K562 (cell line): ENCODE measurements around the gene MYCL. TPM values are rescaled to one million over a fixed set of nuclear protein-coding genes. Genes with fewer than 3 reads are reported as not detected.

Experiments used
- ATAC-seq: fragments of 200-7000 bp; cut with Tn5 transposase; 3 replicates; pipeline ENCODE4 v1.9.1; 2020; ENCODE audit warnings: moderate library complexity
- BruUV-seq: library from RNA; stranded (reverse); fragments of 400-500 nt; replicated peaks from 2 replicates; lab custom pipeline; 2021; lab: Mats Ljungman, UMichigan
- CTCF ChIA-PET: fragments of 300-600 bp; formaldehyde crosslinking; extraction: SDS; loops from one replicate; lab custom pipeline; 2021; ENCODE audit warnings: low intra/inter-chr PET ratio; lab: Yijun Ruan, JAX
- POLR2A ChIA-PET: fragments of 300-600, 350-650 bp; sonication (Branson Sonifier 250); formaldehyde crosslinking; extraction: SDS; loops from one replicate; lab custom pipeline; 2021; ENCODE audit warnings: antibody characterized with exemption, inconsistent platforms; lab: Yijun Ruan, JAX
- DNase-seq, 4 experiments: peaks; one replicate each; pipeline versions ENCODE4 v3.0.0 to v3.0.0-alpha.2; 2011 to 2018; ENCODE audit warnings: low spot score in 3 of 4, mixed read lengths in 3 of 4; ENCODE audit errors: extremely low read depth in 1 of 4
- FAIRE-seq: peaks from 2 replicates; lab custom pipeline; 2011; peaks lifted over from hg19 to GRCh38; lab: Jason Lieb, UNC
- H2AFZ ChIP-seq: 2 replicates; pipeline ENCODE4 v1.6.0; 2011; ENCODE audit warnings: low read depth, low read length, control low read depth, inconsistent platforms
- H3K27ac ChIP-seq: fragments of 200-600 bp; 3 replicates; pipeline ENCODE4 v1.8.0; 2011; ENCODE audit warnings: low read depth, mild to moderate bottlenecking, control low read depth, inconsistent platforms, low read length, moderate library complexity, mixed read lengths; ENCODE audit errors: extremely low read depth
- H3K27me3 ChIP-seq, 2 experiments: fragments of 300-600 bp in 1 of 2; 2 replicates in 1 of 2; 3 replicates in 1 of 2; pipeline versions ENCODE4 v1.6.0 to v1.8.0; 2011; ENCODE audit warnings: inconsistent platforms in 2 of 2, low read length in 2 of 2, mild to moderate bottlenecking in 1 of 2, mixed read lengths in 1 of 2, moderate library complexity in 1 of 2; ENCODE audit not compliant: control insufficient read depth in 2 of 2, insufficient read depth in 2 of 2
- H3K36me3 ChIP-seq: fragments of 300-600 bp; 3 replicates; pipeline ENCODE4 v1.8.0; 2011; ENCODE audit warnings: mild to moderate bottlenecking, low read length, inconsistent platforms; ENCODE audit not compliant: control insufficient read depth, insufficient read depth
- H3K4me1 ChIP-seq, 2 experiments: fragments of 200-600 bp in 1 of 2; replicated peaks in 1 of 2; 2 replicates in 1 of 2; 3 replicates in 1 of 2; pipeline versions ENCODE4 v1.5.1 to v1.8.0; 2011; ENCODE audit warnings: inconsistent platforms in 2 of 2, low read length in 2 of 2, mild to moderate bottlenecking in 1 of 2, mixed read lengths in 1 of 2, moderate library complexity in 1 of 2; ENCODE audit not compliant: control insufficient read depth in 2 of 2, insufficient read depth in 2 of 2
- H3K4me2 ChIP-seq: 2 replicates; pipeline ENCODE4 v1.6.1; 2011; ENCODE audit warnings: low read length, control low read depth, inconsistent platforms, mixed read lengths; ENCODE audit not compliant: insufficient read depth
- H3K4me3 ChIP-seq: fragments of 200-600 bp; sonication (generic), shearing (Covaris generic); 2 replicates; pipeline ENCODE4 v1.5.1; 2016; ENCODE audit warnings: control low read depth, inconsistent platforms
- H3K79me2 ChIP-seq: fragments of 200-600 bp; 3 replicates; pipeline ENCODE4 v1.8.0; 2011; ENCODE audit warnings: low read length, inconsistent platforms; ENCODE audit not compliant: control insufficient read depth, insufficient read depth
- H3K9ac ChIP-seq, 2 experiments: 2 replicates each; pipeline versions ENCODE4 v1.6.0 to v1.6.1; 2011; ENCODE audit warnings: low read depth in 2 of 2, low read length in 2 of 2, control low read depth in 1 of 2, inconsistent platforms in 1 of 2, mild to moderate bottlenecking in 1 of 2, mixed read lengths in 1 of 2; ENCODE audit not compliant: insufficient read depth in 1 of 2
- H3K9me1 ChIP-seq: one replicate; pipeline ENCODE4 v1.6.0; 2011; ENCODE audit warnings: inconsistent platforms, mild to moderate bottlenecking, low read length, moderate library complexity; ENCODE audit not compliant: control insufficient read depth, insufficient read depth
- H3K9me3 ChIP-seq: replicated peaks from 2 replicates; pipeline ENCODE4 v1.5.1; 2011; ENCODE audit warnings: low read depth, low read length, inconsistent platforms; ENCODE audit not compliant: control insufficient read depth, insufficient read depth
- H4K20me1 ChIP-seq: replicated peaks from 2 replicates; pipeline ENCODE4 v1.6.1; 2011; ENCODE audit warnings: low read length, inconsistent platforms, mixed read lengths; ENCODE audit not compliant: control insufficient read depth, insufficient read depth
- ASH1L ChIP-seq: fragments of 450-650 bp; IDR thresholded peaks from 2 replicates; pipeline ENCODE4 v1.6.1; 2018; ENCODE audit warnings: borderline replicate concordance, mild to moderate bottlenecking, low read depth; ENCODE audit not compliant: partially characterized antibody
- BRD4 ChIP-seq: fragments of 200-600 bp; sonication (generic); IDR thresholded peaks from 2 replicates; pipeline ENCODE4 v1.6.1; 2017; ENCODE audit warnings: inconsistent platforms
- CBX8 ChIP-seq: fragments of 200-600 bp; sonication (generic); IDR thresholded peaks from 2 replicates; pipeline ENCODE4 v1.6.1; 2012; ENCODE audit warnings: borderline replicate concordance, mixed run types, low read depth, mild to moderate bottlenecking, moderate library complexity, mixed read lengths, low read length, control low read depth, inconsistent platforms; ENCODE audit not compliant: poor library complexity, severe bottlenecking; ENCODE audit errors: extremely low read depth
- MAFF ChIP-seq: IDR thresholded peaks from 2 replicates; pipeline ENCODE4 v1.6.1; 2012; ENCODE audit warnings: low read length, improper control_type of control experiment
- NELFE ChIP-seq: IDR thresholded peaks from 2 replicates; pipeline ENCODE4 v1.6.1; 2011; ENCODE audit warnings: mild to moderate bottlenecking; ENCODE audit not compliant: insufficient read depth, insufficient read length
- RCOR1 ChIP-seq, 2 experiments: IDR thresholded peaks; 2 replicates each; pipeline ENCODE4 v1.6.1; 2012; ENCODE audit warnings: low read depth in 2 of 2, low read length in 2 of 2, borderline replicate concordance in 1 of 2, improper control_type of control experiment in 1 of 2
- SAP30 ChIP-seq: fragments of 200-600 bp; sonication (generic); IDR thresholded peaks from 2 replicates; pipeline ENCODE4 v1.6.1; 2012; ENCODE audit warnings: borderline replicate concordance, low read depth, mild to moderate bottlenecking, moderate library complexity, low read length, control low read depth, inconsistent platforms; ENCODE audit not compliant: insufficient read depth, poor library complexity, severe bottlenecking
- TBP ChIP-seq: optimal IDR thresholded peaks from 2 replicates; pipeline ENCODE3; 2011; ENCODE audit warnings: low read depth, low read length, improper control_type of control experiment
- WGBS: fragments of 100-300 bp; shearing (Covaris generic); methylation state at CpG from one replicate; pipeline ENCODE4 v1.1.6; 2016; ENCODE audit warnings: low coverage, mixed read lengths; ENCODE audit not compliant: insufficient coverage; ENCODE audit errors: missing lambda C conversion rate; 5-methylcytosine and 5-hydroxymethylcytosine counted together
- in situ Hi-C: fragments of 300-500 bp; cut with MboI; formaldehyde crosslinking; loops from 4 replicates; pipeline ENCODE4 v1.15.0; 2018; ENCODE audit warnings: inconsistent platforms, mixed read lengths
- intact Hi-C: fragments of 100-400 bp; cut with micrococcal nuclease; formaldehyde crosslinking; loops from 2 replicates; pipeline ENCODE4 v1.14.2; 2022
- polyA plus RNA-seq, 8 experiments: library from polyadenylated mRNA; depleted of rRNA in 4 of 8; stranded (reverse) in 5 of 8; unstranded in 3 of 8; fragments of >200 nt; fragmentation: Nextera tagmentation in 2 of 8; fragmentation: Illumina TruSeq in 1 of 8; extraction: Ambion mirVana in 2 of 8; extraction: Trizol in 1 of 8; gene quantifications; 2 replicates each; pipeline versions ENCODE4 v1.2.1 to v1.2.3, GENCODE V29; 2011 to 2014; ENCODE audit warnings: inconsistent platforms in 1 of 8, missing spikeins in 1 of 8
- total RNA-seq, 7 experiments: library from RNA; depleted of rRNA in 6 of 7; stranded (reverse); fragments of >200 nt in 6 of 7; fragmentation: Illumina TruSeq in 2 of 7; extraction: Trizol in 2 of 7; gene quantifications; 2 replicates each; pipeline versions ENCODE4 v1.2.1 to v1.2.3, GENCODE V29; 2011 to 2021; ENCODE audit warnings: low replicate concordance in 1 of 7
- TF ChIP-seq, protein P1 (sequence below), 2 experiments: fragments of 450-650 bp in 1 of 2; sonication (generic) in 1 of 2; formaldehyde crosslinking in 1 of 2; IDR thresholded peaks in 1 of 2; conservative IDR thresholded peaks in 1 of 2; 2 replicates each; pipeline versions ENCODE4 v1.6.1 to v1.8.1; 2016 to 2023; ENCODE audit warnings: mild to moderate bottlenecking in 2 of 2, moderate library complexity in 2 of 2, inconsistent platforms in 1 of 2, missing genetic modification reagents in 1 of 2
- TF ChIP-seq, protein P2 (sequence below): fragments of 450-650 bp; formaldehyde crosslinking; IDR thresholded peaks from 2 replicates; pipeline ENCODE4 v1.4.0; 2022; ENCODE audit warnings: mild to moderate bottlenecking, moderate library complexity
- TF ChIP-seq, protein P3 (sequence below): fragments of 450-650 bp; IDR thresholded peaks from 2 replicates; pipeline ENCODE4 v1.6.1; 2014; ENCODE audit warnings: low read depth, mild to moderate bottlenecking, moderate library complexity, borderline replicate concordance
- TF ChIP-seq, protein P4 (sequence below): sonication (generic); formaldehyde crosslinking; IDR thresholded peaks from 2 replicates; pipeline ENCODE4 v1.4.0; 2020; ENCODE audit warnings: mild to moderate bottlenecking, missing genetic modification reagents

The MYCL gene
- total and polyA plus RNA-seq, 9 of the 15 experiments (the other 6 are each of a cell fraction or from before 2014, with no cell fraction given), result 3.5 to 22.0 (median 12.8) TPM

DNA sequence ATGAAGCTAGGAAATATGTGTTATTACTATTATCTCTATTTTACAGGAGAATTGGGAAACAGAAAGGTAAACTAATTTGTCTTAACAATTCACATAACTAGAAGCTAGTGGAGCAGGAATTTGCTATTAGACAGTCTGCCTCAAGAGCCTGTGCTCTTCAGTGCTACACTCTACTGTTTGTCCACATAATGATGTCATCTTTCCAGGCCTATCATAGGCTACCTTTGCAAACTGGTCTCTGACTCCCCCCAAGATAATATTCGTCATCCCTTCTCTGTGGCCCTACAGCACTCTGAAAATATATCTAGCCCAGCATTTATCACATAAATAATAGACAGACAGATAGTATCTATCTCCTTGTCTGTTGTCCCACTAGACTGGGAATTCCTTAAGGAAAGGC is 52.5 kb downstream of the MYCL start (continued):
- TF ChIP-seq SAP30, result no peak
- TF ChIP-seq TBP, result no peak
- TF ChIP-seq, protein P1, sequence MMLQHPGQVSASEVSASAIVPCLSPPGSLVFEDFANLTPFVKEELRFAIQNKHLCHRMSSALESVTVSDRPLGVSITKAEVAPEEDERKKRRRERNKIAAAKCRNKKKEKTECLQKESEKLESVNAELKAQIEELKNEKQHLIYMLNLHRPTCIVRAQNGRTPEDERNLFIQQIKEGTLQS (IDR thresholded peaks at IDR 0.05), result peak; percentile 55
- TF ChIP-seq, protein P1 (CRISPR knock-in tag; conservative IDR thresholded peaks at IDR 0.05), result no peak
- TF ChIP-seq ASH1L, result no peak
- no peak for TF ChIP-seq RCOR1 (IDR thresholded peaks at IDR 0.05; ENCODE audit: borderline replicate concordance in 1 of 2, low read depth in 2 of 2, low read length in 2 of 2)
- TF ChIP-seq, protein P2, sequence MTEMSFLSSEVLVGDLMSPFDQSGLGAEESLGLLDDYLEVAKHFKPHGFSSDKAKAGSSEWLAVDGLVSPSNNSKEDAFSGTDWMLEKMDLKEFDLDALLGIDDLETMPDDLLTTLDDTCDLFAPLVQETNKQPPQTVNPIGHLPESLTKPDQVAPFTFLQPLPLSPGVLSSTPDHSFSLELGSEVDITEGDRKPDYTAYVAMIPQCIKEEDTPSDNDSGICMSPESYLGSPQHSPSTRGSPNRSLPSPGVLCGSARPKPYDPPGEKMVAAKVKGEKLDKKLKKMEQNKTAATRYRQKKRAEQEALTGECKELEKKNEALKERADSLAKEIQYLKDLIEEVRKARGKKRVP (CRISPR knock-in tag), result no peak

DNA sequence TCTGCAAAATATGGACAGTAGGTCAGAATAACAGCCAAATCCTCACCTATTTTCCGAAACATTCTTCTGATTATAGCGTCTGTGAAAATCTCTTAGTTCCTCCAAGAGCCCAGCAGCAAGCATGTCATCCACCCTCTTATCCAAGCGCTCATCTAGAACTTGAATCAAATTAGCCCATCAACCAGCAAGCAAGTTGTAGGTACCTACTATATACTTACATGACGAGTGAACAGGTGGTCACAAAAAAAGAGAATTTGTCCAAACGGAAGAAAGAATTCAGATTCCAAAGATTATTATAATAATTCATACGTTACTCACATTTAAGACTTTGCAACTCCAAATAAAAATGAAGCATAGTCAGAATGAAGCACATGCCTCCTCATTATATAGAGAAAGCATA is 53.8 kb downstream of the MYCL start:
- ATAC-seq, result no peak
- ChIA-PET CTCF (no interaction called here), POLR2A (interaction anchor here (1.6 to 2.0 kb wide), 2 partner anchors 9 to 49 kb away, joined by 4 to 5 read pairs; no protein-coding TSS in a partner anchor)
- H3K4me1 ChIP-seq, result peaks cover 5 to 12% of the 10 kb centered on the region in 2 experiments; a peak in 3 of 5 replicates
- H4K20me1 ChIP-seq, result 0 out of 2 replicates have a peak, but pooled peaks cover 7% of the 10 kb centered on the region
- no peak overlapping the region for H3K27ac ChIP-seq
- no peaks in the 10 kb centered on the region for H3K27me3 ChIP-seq
- peaks cover 96% of the 10 kb centered on the region for H3K36me3 ChIP-seq
- WGBS, result 96% methylated on average over 6 of the region's 6 CpGs
- H3K79me2 ChIP-seq, result peaks cover 49% of the 10 kb centered on the region; the same call in 2 of the 3 replicates
- BruUV-seq, result no TSS peak
- no peak overlapping the region for H2AFZ ChIP-seq
- no peak for TF ChIP-seq NELFE
- TF ChIP-seq BRD4, result no peak
- TF ChIP-seq MAFF, result no peak
- no peak for TF ChIP-seq CBX8
- TF ChIP-seq, protein P3, sequence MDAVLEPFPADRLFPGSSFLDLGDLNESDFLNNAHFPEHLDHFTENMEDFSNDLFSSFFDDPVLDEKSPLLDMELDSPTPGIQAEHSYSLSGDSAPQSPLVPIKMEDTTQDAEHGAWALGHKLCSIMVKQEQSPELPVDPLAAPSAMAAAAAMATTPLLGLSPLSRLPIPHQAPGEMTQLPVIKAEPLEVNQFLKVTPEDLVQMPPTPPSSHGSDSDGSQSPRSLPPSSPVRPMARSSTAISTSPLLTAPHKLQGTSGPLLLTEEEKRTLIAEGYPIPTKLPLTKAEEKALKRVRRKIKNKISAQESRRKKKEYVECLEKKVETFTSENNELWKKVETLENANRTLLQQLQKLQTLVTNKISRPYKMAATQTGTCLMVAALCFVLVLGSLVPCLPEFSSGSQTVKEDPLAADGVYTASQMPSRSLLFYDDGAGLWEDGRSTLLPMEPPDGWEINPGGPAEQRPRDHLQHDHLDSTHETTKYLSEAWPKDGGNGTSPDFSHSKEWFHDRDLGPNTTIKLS, result no peak
- TF ChIP-seq, protein P4, sequence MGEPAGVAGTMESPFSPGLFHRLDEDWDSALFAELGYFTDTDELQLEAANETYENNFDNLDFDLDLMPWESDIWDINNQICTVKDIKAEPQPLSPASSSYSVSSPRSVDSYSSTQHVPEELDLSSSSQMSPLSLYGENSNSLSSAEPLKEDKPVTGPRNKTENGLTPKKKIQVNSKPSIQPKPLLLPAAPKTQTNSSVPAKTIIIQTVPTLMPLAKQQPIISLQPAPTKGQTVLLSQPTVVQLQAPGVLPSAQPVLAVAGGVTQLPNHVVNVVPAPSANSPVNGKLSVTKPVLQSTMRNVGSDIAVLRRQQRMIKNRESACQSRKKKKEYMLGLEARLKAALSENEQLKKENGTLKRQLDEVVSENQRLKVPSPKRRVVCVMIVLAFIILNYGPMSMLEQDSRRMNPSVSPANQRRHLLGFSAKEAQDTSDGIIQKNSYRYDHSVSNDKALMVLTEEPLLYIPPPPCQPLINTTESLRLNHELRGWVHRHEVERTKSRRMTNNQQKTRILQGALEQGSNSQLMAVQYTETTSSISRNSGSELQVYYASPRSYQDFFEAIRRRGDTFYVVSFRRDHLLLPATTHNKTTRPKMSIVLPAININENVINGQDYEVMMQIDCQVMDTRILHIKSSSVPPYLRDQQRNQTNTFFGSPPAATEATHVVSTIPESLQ (CRISPR knock-in tag), result no peak
- H3K4me3 ChIP-seq, result no peak overlapping the region
- no peak overlapping the region for H3K9ac ChIP-seq
- in situ Hi-C loops, result no loop called here
- intact Hi-C loops, result no loop called here
- no peaks in the 10 kb centered on the region for H3K9me3 ChIP-seq
- H3K9me1 ChIP-seq, result peaks cover 9% of the 10 kb centered on the region
- no peak for FAIRE-seq
- no peak for DNase-seq
- no peak overlapping the region for H3K4me2 ChIP-seq
